Measurements from ENCODE around the gene NAT8L. TPM values are rescaled to one million over a fixed set of nuclear protein-coding genes. Genes with fewer than 3 reads are reported as not detected.

The NAT8L gene
- total and polyA plus RNA-seq, 7 donors = 0.72 to 7.2 (median 3.4) TPM

GRCh38 chr4:2049381-2049780 is 9.7 kb upstream of the NAT8L start:
- intact Hi-C loops (cut with DNase I) = no loop called here
- WGBS, 3 donors = 89 to 94% (median 91%) methylated on average over 7 of the region's 7 CpGs
- no peaks in the 10 kb centered on the region for H3K9me3 ChIP-seq
- H3K27me3 ChIP-seq (ENCODE audit: insufficient read depth in 3 of 3, low read length in 2 of 3) = peaks cover 0 to 4% (median 2%) of the 10 kb centered on the region in 3 donors
- H3K27ac ChIP-seq = no peak overlapping the region
- TF ChIP-seq CTCF (IDR thresholded peaks at IDR 0.05) = no peak
- no peaks in the 10 kb centered on the region for H3K36me3 ChIP-seq (ENCODE audit: insufficient read depth in 1 of 2, low read depth in 1 of 2)
- H3K4me3 ChIP-seq = no peak overlapping the region
- DNase-seq = no peak
- H3K4me1 ChIP-seq = peaks cover 5% of the 10 kb centered on the region
- ATAC-seq = no peak

GRCh38 chr4:2049811-2050210 is 9.3 kb upstream of the NAT8L start:
- Histone ChIP-seq H3K27me3 (ENCODE audit: insufficient read depth in 3 of 3, low read length in 2 of 3) (peaks cover 0 to 4% (median 2%) of the 10 kb centered on the region in 3 donors), H3K36me3 (ENCODE audit: insufficient read depth in 1 of 2, low read depth in 1 of 2) (no peaks in the 10 kb centered on the region), H3K4me3 (no peak overlapping the region), H3K4me1 (peaks cover 5% of the 10 kb centered on the region), H3K9me3 (no peaks in the 10 kb centered on the region), H3K27ac (no peak overlapping the region)
- DNase-seq = no peak
- intact Hi-C loops (cut with DNase I) = no loop called here
- TF ChIP-seq CTCF (IDR thresholded peaks at IDR 0.05) = no peak
- ATAC-seq = no peak
- WGBS, 3 donors = 67 to 77% (median 69%) methylated on average over 7 of the region's 7 CpGs

GRCh38 chr4:2051086-2051485 is 8.0 kb upstream of the NAT8L start:
- Histone ChIP-seq H3K4me3 (peak overlapping the region; percentile 54), H3K4me1 (peaks cover 5% of the 10 kb centered on the region), H3K9me3 (no peaks in the 10 kb centered on the region), H3K36me3 (ENCODE audit: insufficient read depth in 1 of 2, low read depth in 1 of 2) (no peaks in the 10 kb centered on the region), H3K27ac (peak overlapping the region; percentile 36), H3K27me3 (ENCODE audit: insufficient read depth in 3 of 3, low read length in 2 of 3) (peaks cover 0 to 8% (median 1%) of the 10 kb centered on the region in 3 donors)
- no peak for TF ChIP-seq CTCF (IDR thresholded peaks at IDR 0.05)
- WGBS, 3 donors = 19 to 33% (median 24%) methylated on average over 10 of the region's 10 CpGs
- intact Hi-C loops (cut with DNase I) = no loop called here
- DNase-seq = no peak
- ATAC-seq = peak; percentile 65 to 89 (median 79)

GRCh38 chr4:2054217-2054616 is 4.9 kb upstream of the NAT8L start:
- DNase-seq = no peak
- peaks cover 0 to 20% (median 3%) of the 10 kb centered on the region in 3 donors for H3K27me3 ChIP-seq (ENCODE audit: insufficient read depth in 3 of 3, low read length in 2 of 3)

More at GRCh38 chr4:2054217-2054616, 4.9 kb upstream of the NAT8L start:
- Histone ChIP-seq H3K4me3 (no peak overlapping the region), H3K4me1 (peaks cover 5% of the 10 kb centered on the region), H3K9me3 (no peaks in the 10 kb centered on the region), H3K27ac (no peak overlapping the region), H3K36me3 (ENCODE audit: insufficient read depth in 1 of 2, low read depth in 1 of 2) (no peaks in the 10 kb centered on the region)
- 59 to 70% (median 61%) methylated on average over 6 of the region's 6 CpGs for WGBS, 3 donors
- intact Hi-C loops (cut with DNase I) = no loop called here
- no peak for TF ChIP-seq CTCF (IDR thresholded peaks at IDR 0.05)
- no peak for ATAC-seq
